BLaER1 treated with 17β-estradiol and CSF1 and Interleukin-3, amounts not matched to agents 10 nM and 100 nM (cell line): ENCODE measurements around the gene OR56A1.

Experiments
- H3K27ac ChIP-seq, 11 experiments: shearing (Covaris generic); formaldehyde crosslinking; 2 replicates each; pipeline ENCODE4 v1.8.1; 2022
- H3K27me3 ChIP-seq, 11 experiments: shearing (Covaris generic); formaldehyde crosslinking; 2 replicates each; pipeline ENCODE4 v1.8.1; 2022
- H3K36me3 ChIP-seq, 11 experiments: shearing (Covaris generic); formaldehyde crosslinking; 2 replicates each; pipeline ENCODE4 v1.8.1; 2022
- H3K4me1 ChIP-seq, 10 experiments: shearing (Covaris generic); formaldehyde crosslinking; 2 replicates each; pipeline ENCODE4 v1.8.1; 2022
- H3K4me2 ChIP-seq, 11 experiments: shearing (Covaris generic); formaldehyde crosslinking; 2 replicates each; pipeline ENCODE4 v1.8.1; 2022
- H3K4me3 ChIP-seq, 10 experiments: shearing (Covaris generic); formaldehyde crosslinking; 2 replicates each; pipeline ENCODE4 v1.8.1; 2022
- H3K9ac ChIP-seq, 11 experiments: shearing (Covaris generic); formaldehyde crosslinking; 2 replicates each; pipeline ENCODE4 v1.8.1; 2022
- H3K9me3 ChIP-seq, 11 experiments: shearing (Covaris generic); formaldehyde crosslinking; replicated peaks in 1 of 11; 2 replicates each; pipeline ENCODE4 v1.8.1; 2022
- H4K20me1 ChIP-seq, 11 experiments: shearing (Covaris generic); formaldehyde crosslinking; 2 replicates each; pipeline ENCODE4 v1.8.1; 2022
- Cebpa-rat ChIP-seq, 11 experiments: shearing (Covaris generic); IDR thresholded peaks; 2 replicates each; pipeline ENCODE4 v1.8.1; 2022

The OR56A1 gene

DNA sequence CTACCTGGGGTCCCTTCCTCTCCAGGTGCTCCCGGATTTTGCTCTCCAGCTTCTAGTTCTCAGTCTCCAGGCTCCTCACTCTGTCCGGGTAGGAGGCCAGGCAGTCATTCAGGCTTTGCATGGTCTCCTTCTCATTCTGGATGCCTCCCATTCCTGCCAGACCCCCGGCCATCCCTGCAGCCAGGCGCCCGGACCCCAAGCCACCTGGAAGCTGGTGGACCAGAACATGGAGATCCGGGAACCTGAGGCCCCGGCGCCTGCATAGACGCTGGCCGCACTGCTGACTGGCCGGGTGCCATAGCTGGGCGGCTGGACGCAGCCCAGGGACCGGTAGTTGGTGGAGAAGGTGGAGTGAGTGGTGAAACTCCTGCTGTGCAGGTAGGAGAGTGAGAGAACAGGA lies 35.8 kb downstream of the OR56A1 start:
- no peaks in the 10 kb centered on the region for H4K20me1 ChIP-seq
- no peak overlapping the region for H3K27ac ChIP-seq
- no peaks in the 10 kb centered on the region for H3K9me3 ChIP-seq
- no peak overlapping the region for H3K4me3 ChIP-seq
- H3K4me2 ChIP-seq, result no peak overlapping the region
- H3K9ac ChIP-seq, result no peak overlapping the region
- H3K36me3 ChIP-seq, result no peaks in the 10 kb centered on the region
- no peaks in the 10 kb centered on the region for H3K4me1 ChIP-seq
- H3K27me3 ChIP-seq, result no peaks in the 10 kb centered on the region
- no peak for TF ChIP-seq Cebpa-rat (IDR thresholded peaks at IDR 0.05)

DNA sequence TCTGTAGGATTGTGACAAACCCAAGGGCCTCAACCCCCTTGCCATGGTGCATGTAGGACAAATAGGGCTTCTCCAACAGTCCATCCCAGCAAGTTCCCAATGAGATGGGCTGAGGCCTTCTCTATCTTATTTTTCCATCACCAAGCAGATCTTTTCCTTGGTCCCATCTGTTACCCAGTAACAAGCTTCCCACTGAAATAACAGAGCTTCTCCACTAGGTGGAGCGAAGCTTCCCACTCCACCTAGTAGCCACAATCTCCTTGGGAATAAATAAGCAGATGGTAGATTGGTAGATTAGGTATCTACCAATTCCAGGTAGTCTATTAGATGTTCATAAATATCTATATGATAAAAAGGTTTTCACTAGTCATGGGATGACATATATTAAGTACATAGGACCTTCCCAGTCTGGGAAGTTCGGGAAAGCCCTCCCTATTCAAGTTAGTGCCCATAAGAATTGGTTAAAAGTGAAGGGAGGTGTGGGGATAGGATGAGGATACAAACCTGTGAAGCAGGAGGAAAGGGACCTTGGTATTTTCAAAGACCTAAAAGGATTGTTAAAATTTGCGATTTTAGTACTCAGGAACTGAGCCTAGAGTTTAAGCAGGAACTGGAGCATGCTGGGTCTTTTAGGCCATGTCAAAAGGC lies 37.8 kb downstream of the OR56A1 start:
- no peaks in the 10 kb centered on the region for H4K20me1 ChIP-seq
- no peak overlapping the region for H3K9ac ChIP-seq
- no peak overlapping the region for H3K4me3 ChIP-seq
- H3K4me1 ChIP-seq, result no peaks in the 10 kb centered on the region
- H3K36me3 ChIP-seq, result no peaks in the 10 kb centered on the region
- H3K4me2 ChIP-seq, result no peak overlapping the region
- no peaks in the 10 kb centered on the region for H3K27me3 ChIP-seq
- no peaks in the 10 kb centered on the region for H3K9me3 ChIP-seq
- H3K27ac ChIP-seq, result no peak overlapping the region
- no peak for TF ChIP-seq Cebpa-rat (IDR thresholded peaks at IDR 0.05)

DNA sequence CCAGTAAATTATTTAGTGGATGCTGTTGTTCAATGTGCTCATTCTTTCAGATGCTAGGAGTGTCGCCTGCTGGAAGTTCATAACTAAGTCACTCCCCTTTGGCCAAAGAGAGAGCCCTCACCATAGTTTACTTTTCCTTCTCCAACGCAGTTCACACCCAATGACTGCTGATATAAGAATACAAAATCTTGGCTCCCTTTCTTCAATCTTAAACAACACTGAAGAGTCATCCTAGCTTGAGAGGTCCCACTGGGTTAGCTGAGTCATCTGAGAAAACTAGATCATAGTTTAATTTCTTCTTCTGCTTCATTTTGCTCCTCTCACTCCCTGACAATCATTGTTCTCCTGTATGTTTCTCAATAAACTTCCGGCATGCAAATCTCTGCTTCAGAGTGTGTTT lies 38.4 kb downstream of the OR56A1 start:
- Histone ChIP-seq H3K4me1 (no peaks in the 10 kb centered on the region), H3K27me3 (no peaks in the 10 kb centered on the region), H3K4me3 (no peak overlapping the region), H3K36me3 (no peaks in the 10 kb centered on the region), H3K4me2 (no peak overlapping the region), H3K9me3 (no peaks in the 10 kb centered on the region), H3K27ac (no peak overlapping the region), H3K9ac (no peak overlapping the region), H4K20me1 (no peaks in the 10 kb centered on the region)
- no peak for TF ChIP-seq Cebpa-rat (IDR thresholded peaks at IDR 0.05)

DNA sequence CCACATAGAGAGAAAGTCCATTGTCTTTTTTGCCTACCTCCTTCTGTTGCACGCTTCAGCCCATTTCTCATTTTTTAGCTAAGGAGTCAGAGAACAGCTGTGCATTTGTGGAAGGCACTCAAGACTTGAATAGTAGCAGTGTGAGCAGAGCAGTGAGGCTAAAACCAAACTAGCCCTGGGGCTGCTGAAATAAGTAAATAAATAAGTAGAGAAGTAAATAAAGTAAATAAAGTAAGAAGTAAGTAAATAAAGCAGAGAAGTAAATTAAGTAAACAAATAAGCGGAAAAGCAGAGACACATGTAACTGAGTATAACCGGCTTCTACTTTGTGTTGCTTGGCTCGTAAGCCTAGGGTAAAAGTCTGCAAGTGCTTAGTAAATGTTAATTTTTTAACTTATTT lies 41.4 kb downstream of the OR56A1 start:
- no peak for TF ChIP-seq Cebpa-rat (IDR thresholded peaks at IDR 0.05)
- H4K20me1 ChIP-seq, result no peaks in the 10 kb centered on the region
- H3K27me3 ChIP-seq, result no peaks in the 10 kb centered on the region
- no peak overlapping the region for H3K4me2 ChIP-seq
- no peaks in the 10 kb centered on the region for H3K4me1 ChIP-seq
- H3K36me3 ChIP-seq, result no peaks in the 10 kb centered on the region
- H3K4me3 ChIP-seq, result no peak overlapping the region
- no peaks in the 10 kb centered on the region for H3K9me3 ChIP-seq
- no peak overlapping the region for H3K27ac ChIP-seq
- no peak overlapping the region for H3K9ac ChIP-seq

DNA sequence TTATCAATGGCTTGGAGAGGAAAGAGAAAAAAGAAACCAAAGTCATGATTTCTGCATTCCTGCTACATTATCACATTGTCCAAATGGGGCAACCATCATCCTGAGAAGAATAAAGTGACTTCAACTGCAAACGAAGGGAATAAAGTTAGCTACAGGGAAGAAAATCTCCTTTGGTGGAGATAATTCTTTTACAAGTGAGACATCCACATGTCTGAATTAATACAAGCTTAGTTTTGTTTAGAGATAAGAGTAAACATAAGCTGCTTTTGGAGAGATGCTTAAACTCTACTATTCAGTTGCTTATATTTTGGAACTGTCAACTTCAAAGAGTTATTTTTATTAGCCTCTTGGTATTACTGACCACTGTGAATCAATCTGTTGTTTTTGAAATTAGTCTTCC lies 43.7 kb downstream of the OR56A1 start, which contains the start of gene OR52L1:
OR52L1 (minus strand) TSS at position 101 of the 400 bp plus-strand sequence; CDS start at position 46, 55 bp downstream.
- Histone ChIP-seq H3K27ac (no peak within 1 kb of the TSS), H3K36me3 (no peaks in the 10 kb centered on the region), H3K4me2 (no peak within 1 kb of the TSS), H3K4me1 (no peaks in the 10 kb centered on the region), H3K4me3 (no peak within 1 kb of the TSS), H3K9ac (no peak within 1 kb of the TSS), H4K20me1 (no peaks in the 10 kb centered on the region), H3K9me3 (peaks cover 0 to 10% (median 8%) of the 10 kb centered on the region in 11 experiments; a peak in 13 of 22 replicates), H3K27me3 (no peaks in the 10 kb centered on the region)
- TF ChIP-seq Cebpa-rat (IDR thresholded peaks at IDR 0.05), result no peak

DNA sequence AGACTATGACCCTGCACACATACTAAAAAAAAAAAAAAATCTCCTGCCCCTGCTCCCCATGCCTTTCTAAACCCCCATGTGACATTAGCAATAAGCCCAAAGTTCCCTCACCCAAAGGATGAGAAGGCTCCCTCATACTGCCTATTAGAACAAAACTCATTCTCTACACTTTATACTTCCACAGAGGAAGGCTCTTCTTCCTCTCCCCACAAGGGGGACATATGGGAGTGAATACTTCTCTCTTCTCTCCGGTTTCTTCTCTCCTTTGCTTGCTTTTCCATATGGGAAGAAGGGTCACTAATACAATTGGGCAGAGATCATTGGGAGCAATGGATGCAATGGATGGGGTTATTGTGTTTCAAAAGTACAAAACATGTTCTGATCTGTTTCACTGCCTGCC lies 47.1 kb downstream of the OR56A1 start:
- no peak for TF ChIP-seq Cebpa-rat (IDR thresholded peaks at IDR 0.05)
- Histone ChIP-seq H3K36me3 (no peaks in the 10 kb centered on the region), H3K27me3 (no peaks in the 10 kb centered on the region)

DNA sequence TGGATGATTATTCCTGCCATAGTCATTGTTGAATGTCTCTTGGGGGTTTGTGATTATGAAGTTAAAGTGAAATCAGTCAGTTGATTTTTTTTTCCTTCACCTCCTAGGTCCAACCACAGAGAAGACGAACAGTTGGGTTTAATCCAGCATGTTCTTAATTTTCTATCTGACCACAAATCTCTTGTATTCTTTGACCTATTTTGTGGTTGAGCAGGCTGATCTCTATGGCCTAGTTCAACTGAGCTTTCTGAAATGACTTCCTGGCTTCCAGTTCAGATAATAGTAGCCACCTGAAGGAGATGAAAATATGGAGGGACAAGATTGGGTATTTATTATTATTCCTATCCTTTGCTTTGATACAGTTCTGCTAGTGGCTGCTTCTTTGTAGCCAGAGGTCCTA lies 57.0 kb downstream of the OR56A1 start:
- Histone ChIP-seq H3K4me1 (peaks cover 0 to 9% (median 0%) of the 10 kb centered on the region in 10 experiments; a peak in 5 of 20 replicates), H3K36me3 (no peaks in the 10 kb centered on the region), H3K9ac (no peak overlapping the region), H3K27me3 (no peaks in the 10 kb centered on the region), H3K4me3 (no peak overlapping the region), H3K27ac (no peak overlapping the region), H3K4me2 (peak overlapping the region in 3 of 11 experiments; percentile 20 to 48 (median 45); a peak in 7 of 22 replicates), H4K20me1 (no peaks in the 10 kb centered on the region), H3K9me3 (peaks cover 1 to 19% (median 7%) of the 10 kb centered on the region in 11 experiments; a peak in 17 of 22 replicates)
- TF ChIP-seq Cebpa-rat (IDR thresholded peaks at IDR 0.05), result no peak

More for the DNA sequence above, 47.1 kb downstream of the OR56A1 start:
- H3K4me2 ChIP-seq, result no peak overlapping the region
- peaks cover 25 to 41% (median 31%) of the 10 kb centered on the region in 11 experiments for H3K9me3 ChIP-seq
- H3K27ac ChIP-seq, result no peak overlapping the region
- no peaks in the 10 kb centered on the region for H4K20me1 ChIP-seq
- no peaks in the 10 kb centered on the region for H3K4me1 ChIP-seq
- no peak overlapping the region for H3K9ac ChIP-seq
- no peak overlapping the region for H3K4me3 ChIP-seq
